ENCODE data around the gene NT5DC2.

DNA sequence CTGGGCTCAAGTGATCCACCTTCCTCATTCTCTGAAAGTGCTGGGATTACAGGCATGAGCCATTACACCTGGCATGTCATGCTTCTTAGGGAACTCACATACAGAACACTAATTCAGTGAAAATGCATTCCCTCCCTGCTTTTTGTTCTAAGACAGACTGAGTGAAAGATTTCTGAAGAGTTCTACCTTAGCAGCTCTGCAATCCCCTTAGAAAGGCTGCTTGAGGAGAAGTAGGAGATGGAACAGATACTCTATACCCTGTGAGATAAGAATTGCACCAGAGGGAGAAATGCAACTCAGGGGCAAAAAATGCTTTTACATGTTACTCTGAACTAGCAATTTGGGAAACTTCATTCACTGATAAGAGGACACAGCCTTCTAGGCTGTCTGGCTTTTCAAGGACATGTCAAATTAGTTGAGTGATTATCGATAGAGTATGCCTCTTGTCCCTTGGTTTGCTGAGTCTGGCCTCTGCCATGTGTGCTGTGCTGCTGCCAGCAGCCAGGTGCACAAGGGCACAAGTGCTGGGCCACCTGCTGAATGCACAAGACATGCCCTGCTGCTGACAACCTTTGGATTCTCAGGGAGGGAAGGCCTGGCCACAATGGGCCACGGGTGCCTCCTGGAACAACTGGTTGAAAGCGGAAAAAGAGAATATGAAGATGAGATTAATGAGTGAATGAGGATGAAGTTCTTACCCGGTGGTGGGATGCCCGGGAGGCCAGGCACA, 20.5 kb upstream of the NT5DC2 start:
- TF ChIP-seq, protein P1, sequence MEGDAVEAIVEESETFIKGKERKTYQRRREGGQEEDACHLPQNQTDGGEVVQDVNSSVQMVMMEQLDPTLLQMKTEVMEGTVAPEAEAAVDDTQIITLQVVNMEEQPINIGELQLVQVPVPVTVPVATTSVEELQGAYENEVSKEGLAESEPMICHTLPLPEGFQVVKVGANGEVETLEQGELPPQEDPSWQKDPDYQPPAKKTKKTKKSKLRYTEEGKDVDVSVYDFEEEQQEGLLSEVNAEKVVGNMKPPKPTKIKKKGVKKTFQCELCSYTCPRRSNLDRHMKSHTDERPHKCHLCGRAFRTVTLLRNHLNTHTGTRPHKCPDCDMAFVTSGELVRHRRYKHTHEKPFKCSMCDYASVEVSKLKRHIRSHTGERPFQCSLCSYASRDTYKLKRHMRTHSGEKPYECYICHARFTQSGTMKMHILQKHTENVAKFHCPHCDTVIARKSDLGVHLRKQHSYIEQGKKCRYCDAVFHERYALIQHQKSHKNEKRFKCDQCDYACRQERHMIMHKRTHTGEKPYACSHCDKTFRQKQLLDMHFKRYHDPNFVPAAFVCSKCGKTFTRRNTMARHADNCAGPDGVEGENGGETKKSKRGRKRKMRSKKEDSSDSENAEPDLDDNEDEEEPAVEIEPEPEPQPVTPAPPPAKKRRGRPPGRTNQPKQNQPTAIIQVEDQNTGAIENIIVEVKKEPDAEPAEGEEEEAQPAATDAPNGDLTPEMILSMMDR (conservative IDR thresholded peaks at IDR 0.05; ENCODE audit: low read depth, low read length), result no peak
- TF ChIP-seq EZH2 (IDR thresholded peaks at IDR 0.05; ENCODE audit: low read length, unreplicated experiment) (no peak), EZH2phosphoT487 (IDR thresholded peaks at IDR 0.05; ENCODE audit: borderline replicate concordance, low read length) (no peak)

Data from PC-3 (cell line).